ENCODE results near the gene SH3BP2.
"Not testable (repeated sequence)": the region's sequence is repeated elsewhere in the genome, so short reads cannot be mapped to it uniquely, and the experiment has no call there.

Gene SH3BP2

DNA sequence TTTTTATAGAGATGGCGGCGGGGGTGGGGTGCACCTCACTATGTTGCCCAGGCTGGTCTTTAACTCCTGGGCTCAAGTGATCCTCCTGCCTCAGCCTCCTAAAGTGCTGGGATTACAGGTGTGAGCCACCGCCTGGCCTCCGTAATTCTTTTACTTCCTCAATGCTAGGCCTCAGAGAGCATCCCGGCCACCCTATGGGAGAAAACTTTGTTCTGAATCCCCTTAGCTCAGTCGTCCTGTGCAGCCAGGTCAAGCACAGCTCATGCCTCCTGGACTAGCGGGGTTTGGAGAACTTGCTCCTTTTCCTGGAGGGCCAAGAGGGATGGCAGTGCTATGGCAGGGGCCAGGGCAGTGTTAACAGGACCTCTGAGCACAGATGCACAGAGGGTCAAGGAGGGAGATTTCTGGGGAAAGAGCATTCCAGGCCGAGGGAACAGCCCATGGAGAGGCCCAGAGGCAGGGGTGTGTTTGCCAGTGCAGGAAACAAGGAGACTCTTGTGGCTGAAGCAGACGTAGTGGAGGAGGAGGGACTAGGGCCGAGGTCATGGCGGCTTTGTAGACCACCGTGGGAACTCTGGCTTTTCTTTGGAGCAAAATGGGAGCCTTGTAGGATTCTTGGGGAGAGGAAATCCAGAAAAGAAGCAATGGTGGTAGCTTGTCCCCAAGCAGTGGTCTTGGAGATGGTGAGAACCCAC is 26.9 kb upstream of the SH3BP2 start:
- H3K4me3 ChIP-seq (replicated peaks; ENCODE audit: low read depth, low read length), result no peak overlapping the region
- TF ChIP-seq, protein P1, sequence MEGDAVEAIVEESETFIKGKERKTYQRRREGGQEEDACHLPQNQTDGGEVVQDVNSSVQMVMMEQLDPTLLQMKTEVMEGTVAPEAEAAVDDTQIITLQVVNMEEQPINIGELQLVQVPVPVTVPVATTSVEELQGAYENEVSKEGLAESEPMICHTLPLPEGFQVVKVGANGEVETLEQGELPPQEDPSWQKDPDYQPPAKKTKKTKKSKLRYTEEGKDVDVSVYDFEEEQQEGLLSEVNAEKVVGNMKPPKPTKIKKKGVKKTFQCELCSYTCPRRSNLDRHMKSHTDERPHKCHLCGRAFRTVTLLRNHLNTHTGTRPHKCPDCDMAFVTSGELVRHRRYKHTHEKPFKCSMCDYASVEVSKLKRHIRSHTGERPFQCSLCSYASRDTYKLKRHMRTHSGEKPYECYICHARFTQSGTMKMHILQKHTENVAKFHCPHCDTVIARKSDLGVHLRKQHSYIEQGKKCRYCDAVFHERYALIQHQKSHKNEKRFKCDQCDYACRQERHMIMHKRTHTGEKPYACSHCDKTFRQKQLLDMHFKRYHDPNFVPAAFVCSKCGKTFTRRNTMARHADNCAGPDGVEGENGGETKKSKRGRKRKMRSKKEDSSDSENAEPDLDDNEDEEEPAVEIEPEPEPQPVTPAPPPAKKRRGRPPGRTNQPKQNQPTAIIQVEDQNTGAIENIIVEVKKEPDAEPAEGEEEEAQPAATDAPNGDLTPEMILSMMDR (IDR thresholded peaks at IDR 0.05; ENCODE audit: low read depth, low read length, missing control alignments), result no peak
- no peak for DNase-seq (ENCODE audit: extremely low read depth, low read depth)

DNA sequence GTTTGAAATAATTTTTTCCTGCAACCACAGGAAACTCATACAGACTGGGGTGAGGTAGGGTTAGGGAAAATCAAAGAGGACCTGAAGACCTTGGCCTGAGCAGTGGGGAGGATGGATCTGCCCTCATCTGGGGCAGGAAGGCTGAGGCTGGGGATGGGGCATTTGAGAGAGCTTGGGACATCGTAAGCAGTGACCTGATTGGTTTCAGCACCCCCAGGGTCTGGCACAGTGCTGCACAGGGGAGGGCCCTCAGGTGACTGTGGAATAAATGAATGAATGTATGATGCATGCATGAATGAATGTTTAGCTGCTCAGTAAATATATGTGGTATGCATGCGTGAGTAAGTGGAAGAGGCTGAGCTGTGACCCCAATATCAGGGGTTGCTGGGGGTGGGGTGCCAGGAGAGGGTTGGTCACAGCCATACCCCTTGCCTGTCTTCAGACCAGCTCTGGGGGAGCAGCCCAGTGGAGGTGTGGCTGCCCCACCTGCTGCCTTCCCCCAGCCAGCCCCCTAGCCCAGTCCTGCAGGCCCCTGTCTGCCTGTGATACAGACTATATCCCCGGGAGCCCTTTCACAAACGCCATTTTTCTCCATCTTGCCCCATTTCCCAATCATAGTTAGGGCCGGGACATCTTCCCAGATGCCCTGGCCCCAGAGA is 25.7 kb upstream of the SH3BP2 start:
- DNase-seq (ENCODE audit: extremely low read depth, low read depth), result no peak
- no peak overlapping the region for H3K4me3 ChIP-seq (replicated peaks; ENCODE audit: low read depth, low read length)
- TF ChIP-seq, protein P1 (IDR thresholded peaks at IDR 0.05; ENCODE audit: low read depth, low read length, missing control alignments), result no peak

DNA sequence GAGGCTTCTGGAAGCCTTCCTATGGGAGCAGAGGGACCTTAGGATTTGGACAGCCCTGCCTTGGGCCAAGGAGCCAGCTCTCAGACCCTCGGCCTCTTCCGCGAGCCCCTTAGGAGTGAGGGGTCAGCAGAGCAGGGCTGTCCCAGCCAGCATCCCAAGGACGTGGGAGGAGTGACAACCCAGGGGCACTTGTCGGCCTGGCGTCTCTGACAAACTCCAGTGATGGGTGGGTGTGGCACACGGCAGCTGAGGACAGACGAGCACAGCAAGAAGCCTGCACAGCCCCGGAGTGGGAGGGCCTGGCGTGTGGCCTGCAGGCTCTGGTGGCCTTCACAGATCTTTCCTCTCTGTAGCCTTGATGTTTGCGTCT is 25.2 kb upstream of the SH3BP2 start:
- no peak for DNase-seq (ENCODE audit: extremely low read depth, low read depth)
- TF ChIP-seq, protein P1 (IDR thresholded peaks at IDR 0.05; ENCODE audit: low read depth, low read length, missing control alignments), result no peak
- H3K4me3 ChIP-seq (replicated peaks; ENCODE audit: low read depth, low read length), result no peak overlapping the region

DNA sequence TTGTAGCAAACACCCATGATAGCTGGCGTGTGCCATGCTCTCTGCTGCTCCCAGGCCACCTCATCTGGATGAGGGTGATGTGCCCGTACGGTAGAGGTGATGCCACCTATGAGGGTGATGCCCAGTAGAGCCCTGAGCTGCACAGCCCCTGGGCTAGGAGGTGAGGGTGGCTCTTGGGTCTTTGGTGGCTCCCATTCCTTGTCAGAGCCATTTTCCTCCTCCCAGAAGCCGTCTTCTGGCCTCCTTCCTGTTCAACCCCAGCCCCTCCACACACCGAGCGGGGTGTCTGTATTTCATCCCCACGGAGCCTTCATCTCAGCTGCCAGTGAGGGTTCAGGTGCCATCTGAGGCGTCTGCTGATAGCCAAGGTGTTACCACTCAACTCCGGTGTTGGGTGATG is 24.8 kb upstream of the SH3BP2 start:
- TF ChIP-seq, protein P1 (IDR thresholded peaks at IDR 0.05; ENCODE audit: low read depth, low read length, missing control alignments), result no peak
- no peak for DNase-seq (ENCODE audit: extremely low read depth, low read depth)
- no peak overlapping the region for H3K4me3 ChIP-seq (replicated peaks; ENCODE audit: low read depth, low read length)

DNA sequence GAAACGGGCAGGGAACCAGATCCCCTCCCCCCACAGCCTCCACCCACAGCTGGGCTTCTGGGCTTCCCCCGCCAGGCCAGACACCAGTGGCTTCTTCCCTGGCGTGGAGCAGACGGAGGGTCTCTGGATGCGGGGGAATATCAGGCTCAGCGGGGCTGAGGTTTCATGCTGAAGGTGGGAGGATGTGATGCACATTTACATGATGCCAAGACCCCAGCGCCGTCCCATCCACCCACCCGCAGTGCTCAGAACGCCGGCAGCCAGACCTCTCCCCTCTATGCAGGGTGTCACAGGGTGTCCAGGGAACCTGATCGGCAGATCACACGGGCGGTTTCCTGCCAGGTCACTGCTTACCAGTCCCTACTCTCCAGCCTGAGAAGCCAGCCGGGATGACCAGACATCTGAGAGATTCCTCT is 24.0 kb upstream of the SH3BP2 start:
- TF ChIP-seq, protein P1 (IDR thresholded peaks at IDR 0.05; ENCODE audit: low read depth, low read length, missing control alignments), result no peak
- H3K4me3 ChIP-seq (replicated peaks; ENCODE audit: low read depth, low read length), result no peak overlapping the region
- DNase-seq (ENCODE audit: extremely low read depth, low read depth), result no peak

DNA sequence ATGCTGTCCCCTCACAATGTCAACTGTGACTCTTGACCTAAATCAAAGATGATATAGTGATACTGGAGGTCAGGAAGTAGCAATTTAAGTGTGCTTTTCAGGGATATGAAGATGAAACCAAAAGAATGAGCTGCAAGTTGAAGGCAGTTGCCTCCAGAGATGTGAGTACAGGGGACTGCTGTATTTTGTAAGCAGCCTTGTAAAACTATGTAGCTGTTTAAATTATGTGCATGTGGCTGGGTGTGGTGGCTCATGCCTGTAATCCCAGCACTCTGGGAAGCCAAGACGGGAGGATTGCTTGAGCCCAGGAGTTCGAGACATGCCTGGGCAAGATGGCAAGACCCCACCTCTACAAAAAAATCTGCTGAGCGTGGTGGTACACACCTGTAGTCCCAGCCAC is 21.6 kb upstream of the SH3BP2 start:
- TF ChIP-seq, protein P1 (IDR thresholded peaks at IDR 0.05; ENCODE audit: low read depth, low read length, missing control alignments), result no peak
- no peak overlapping the region for H3K4me3 ChIP-seq (replicated peaks; ENCODE audit: low read depth, low read length)
- no peak for DNase-seq (ENCODE audit: extremely low read depth, low read depth)

DNA sequence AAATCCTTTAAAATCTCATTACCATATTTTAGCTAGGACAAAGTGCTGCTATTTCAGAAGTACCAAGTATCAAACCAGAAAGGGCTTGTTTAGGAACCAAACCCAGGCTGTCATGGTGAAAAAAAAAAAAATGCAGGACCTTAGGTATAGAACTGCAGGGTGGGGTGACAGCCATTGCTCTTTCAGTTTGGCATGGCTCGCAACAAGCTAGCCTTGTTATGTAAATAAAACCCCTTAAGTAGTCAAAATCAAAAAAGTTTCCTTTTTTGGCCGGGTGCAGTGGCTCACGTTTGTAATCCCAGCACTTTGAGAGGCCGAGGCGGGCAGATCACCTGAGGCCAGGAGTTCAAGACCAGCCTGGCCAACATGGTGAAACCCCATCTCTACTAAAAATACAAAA is 12.2 kb upstream of the SH3BP2 start:
- H3K4me3 ChIP-seq (replicated peaks; ENCODE audit: low read depth, low read length); DNase-seq (ENCODE audit: extremely low read depth, low read depth): not testable (repeated sequence)

Data from HFF-Myc (cell line).